GM12873 (cell line): ENCODE measurements around the gene RIPOR3.

Experiments
- CTCF ChIP-seq: IDR thresholded peaks from 2 replicates; pipeline ENCODE4 v1.5.1; 2012; ENCODE audit warnings: low read depth, mild to moderate bottlenecking, moderate library complexity, low read length, control low read depth; ENCODE audit not compliant: insufficient read depth; ENCODE audit errors: missing control alignments

The RIPOR3 gene

GRCh38 chr20:50708845-50709635 is 17.7 kb upstream of the RIPOR3 start:
- TF ChIP-seq CTCF = no peak

- no peak for TF ChIP-seq CTCF
Observed at GRCh38 chr20:50704971-50705370, 13.6 kb upstream of the RIPOR3 start.

DNA sequence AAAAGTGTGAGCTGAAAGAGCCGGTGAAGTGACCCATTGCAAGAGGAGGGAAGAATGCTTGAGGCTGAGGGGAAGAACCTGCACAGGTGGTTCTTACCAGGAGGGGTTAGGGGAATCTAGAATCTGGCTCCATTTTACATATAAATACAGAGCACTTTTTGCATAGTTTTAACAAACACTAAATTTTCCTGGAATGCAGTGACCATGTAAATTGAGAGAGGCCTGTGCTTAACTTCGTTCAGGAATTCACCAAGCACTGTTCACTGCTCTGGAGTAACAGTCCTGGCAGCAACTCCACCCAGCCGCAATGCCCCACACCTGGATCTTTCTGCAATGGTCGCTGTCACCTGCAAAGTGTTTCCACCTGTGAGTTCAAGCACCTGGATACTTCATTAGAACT is 13.2 kb upstream of the RIPOR3 start:
- no peak for TF ChIP-seq CTCF

- no peak for TF ChIP-seq CTCF
Observed at GRCh38 chr20:50701041-50701963, 10.0 kb upstream of the RIPOR3 start.

GRCh38 chr20:50699688-50700087 is 8.3 kb upstream of the RIPOR3 start:
- TF ChIP-seq CTCF = no peak

DNA sequence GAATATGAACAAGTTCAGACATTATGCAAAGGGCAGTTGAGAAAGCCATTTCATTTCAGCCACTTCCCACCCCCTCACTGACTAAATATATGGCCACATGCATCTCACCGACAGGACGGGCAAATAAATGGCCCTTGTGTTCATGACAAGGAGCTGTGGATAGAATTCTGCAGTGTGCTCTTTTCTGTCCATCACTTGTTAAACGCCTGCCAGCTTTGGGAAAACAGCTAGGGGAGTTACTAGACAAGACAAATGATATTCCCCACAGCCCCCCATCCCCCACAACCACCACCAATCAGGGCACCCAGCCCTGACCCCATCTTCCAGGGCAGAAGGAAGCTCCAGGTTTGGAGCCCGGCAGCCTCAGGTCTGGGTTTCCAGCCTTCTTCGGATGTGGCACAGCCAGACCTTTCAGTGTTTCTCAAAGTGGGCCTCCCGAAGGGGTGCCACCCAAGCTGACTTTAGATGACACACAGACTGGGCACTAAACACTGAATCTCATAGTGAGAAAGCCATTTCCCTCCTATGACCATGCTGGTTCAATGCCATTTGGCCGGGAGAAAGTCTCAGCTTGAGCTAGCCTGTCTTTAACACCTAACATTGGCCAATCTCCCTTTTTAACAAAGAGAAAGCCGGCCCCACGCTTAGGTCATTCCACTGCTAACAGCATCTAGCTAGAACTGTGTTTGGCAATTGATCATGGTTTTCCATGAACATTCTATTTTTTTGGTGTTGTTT is 4.0 kb upstream of the RIPOR3 start:
- TF ChIP-seq CTCF = no peak
